Myocyte (in vitro differentiated cells): Measurements from ENCODE around the gene IFI27. TPM values are rescaled to one million over a fixed set of nuclear protein-coding genes. Genes with fewer than 3 reads are reported as not detected.

Experiments
- DNase-seq: peaks from one replicate; pipeline ENCODE4 v3.0.0-alpha.2; 2012; ENCODE audit warnings: low read depth
- total RNA-seq: library from RNA; depleted of rRNA; stranded (reverse); fragments of >200 nt; gene quantifications from 2 replicates; pipeline ENCODE4 v1.2.3, GENCODE V29; 2014

The IFI27 gene
- total RNA-seq, 1 donor from 2014 or later: 5.8 TPM

GRCh38 chr14:94124582-94125377, 14.2 kb downstream of the IFI27 start:
- no peak for DNase-seq

- no peak for DNase-seq
Measured at GRCh38 chr14:94125659-94126418, 15.3 kb downstream of the IFI27 start.

- DNase-seq: no peak
Measured at GRCh38 chr14:94126419-94126677, 15.8 kb downstream of the IFI27 start.

GRCh38 chr14:94126800-94127199, 16.3 kb downstream of the IFI27 start:
- no peak for DNase-seq

GRCh38 chr14:94127330-94127729, 16.8 kb downstream of the IFI27 start:
- DNase-seq: no peak

- no peak for DNase-seq
Measured at GRCh38 chr14:94128216-94128839, 17.8 kb downstream of the IFI27 start.

- DNase-seq: peak; percentile 89
Measured at GRCh38 chr14:94129111-94129757, 18.7 kb downstream of the IFI27 start, which contains the start of gene IFI27L2. TSS of gene IFI27L2 (minus strand) at chr14:94129604. CDS start at chr14:94129564, 40 bp downstream.

- peak; percentile 70 for DNase-seq
Measured at GRCh38 chr14:94129758-94130414, 19.4 kb downstream of the IFI27 start.

- DNase-seq: peak; percentile 83
Measured at GRCh38 chr14:94132285-94132887, 21.9 kb downstream of the IFI27 start.

GRCh38 chr14:94135476-94135875, 24.9 kb downstream of the IFI27 start:
- no peak for DNase-seq

- DNase-seq: peak; percentile 82
Measured at GRCh38 chr14:94136575-94137331, 26.2 kb downstream of the IFI27 start.

GRCh38 chr14:94138251-94138650, 27.7 kb downstream of the IFI27 start:
- DNase-seq: no peak

- DNase-seq: no peak
Measured at GRCh38 chr14:94139006-94139405, 28.5 kb downstream of the IFI27 start.

GRCh38 chr14:94139421-94139820, 28.9 kb downstream of the IFI27 start:
- DNase-seq: no peak

- DNase-seq: no peak
Measured at GRCh38 chr14:94142247-94142646, 31.7 kb downstream of the IFI27 start.

- DNase-seq: no peak
Measured at GRCh38 chr14:94142836-94143235, 32.3 kb downstream of the IFI27 start.

GRCh38 chr14:94143239-94143638, 32.7 kb downstream of the IFI27 start:
- no peak for DNase-seq

- DNase-seq: no peak
Measured at GRCh38 chr14:94143711-94144110, 33.2 kb downstream of the IFI27 start.

GRCh38 chr14:94144765-94145164, 34.2 kb downstream of the IFI27 start:
- no peak for DNase-seq
